Ishikawa (cell line): Measurements from ENCODE around the gene ATP1A2.

Experiments
- CEBPB ChIP-seq: IDR thresholded peaks from 2 replicates; pipeline ENCODE4 v1.6.1; 2012
- CREB1 ChIP-seq: IDR thresholded peaks from 2 replicates; pipeline ENCODE4 v1.6.1; 2012; ENCODE audit warnings: low read depth
- EGR1 ChIP-seq: IDR thresholded peaks from 2 replicates; pipeline ENCODE4 v1.6.1; 2012
- EP300 ChIP-seq: IDR thresholded peaks from 2 replicates; pipeline ENCODE4 v1.6.1; 2012; ENCODE audit warnings: borderline replicate concordance
- FOXM1 ChIP-seq: IDR thresholded peaks from 2 replicates; pipeline ENCODE4 v1.6.1; 2012; ENCODE audit warnings: low read depth, borderline replicate concordance
- MAX ChIP-seq: IDR thresholded peaks from 2 replicates; pipeline ENCODE4 v1.6.1; 2012
- NFIC ChIP-seq: IDR thresholded peaks from 2 replicates; pipeline ENCODE4 v1.6.1; 2012
- RAD21 ChIP-seq: IDR thresholded peaks from 2 replicates; pipeline ENCODE4 v1.6.1; 2012; ENCODE audit warnings: low read depth
- REST ChIP-seq: IDR thresholded peaks from 2 replicates; pipeline ENCODE4 v1.6.1; 2012; ENCODE audit warnings: low read depth, mild to moderate bottlenecking
- TAF1 ChIP-seq: IDR thresholded peaks from 2 replicates; pipeline ENCODE4 v1.6.1; 2012; ENCODE audit warnings: low read depth, mild to moderate bottlenecking
- TCF12 ChIP-seq: IDR thresholded peaks from 2 replicates; pipeline ENCODE4 v1.6.1; 2012; ENCODE audit warnings: low read depth
- TEAD4 ChIP-seq: IDR thresholded peaks from 2 replicates; pipeline ENCODE4 v1.6.1; 2012
- USF1 ChIP-seq: IDR thresholded peaks from 2 replicates; pipeline ENCODE4 v1.6.1; 2012
- YY1 ChIP-seq: IDR thresholded peaks from 2 replicates; pipeline ENCODE4 v1.6.1; 2012; ENCODE audit warnings: low read depth
- ZBTB7A ChIP-seq: IDR thresholded peaks from 2 replicates; pipeline ENCODE4 v1.6.1; 2012; ENCODE audit warnings: low read depth

Gene ATP1A2

GRCh38 chr1:160179336-160179735 is 63.8 kb downstream of the ATP1A2 start:
- TF ChIP-seq REST: no peak
- no peak for TF ChIP-seq YY1
- TF ChIP-seq NFIC: no peak
- TF ChIP-seq MAX: no peak
- no peak for TF ChIP-seq USF1

- no peak for TF ChIP-seq NFIC
- TF ChIP-seq EGR1: no peak
- TF ChIP-seq ZBTB7A: no peak
- TF ChIP-seq CEBPB: no peak
- no peak for TF ChIP-seq TCF12
- TF ChIP-seq TAF1: no peak
- TF ChIP-seq MAX: no peak
- TF ChIP-seq USF1: no peak
- TF ChIP-seq EP300: no peak
- TF ChIP-seq RAD21: no peak
- TF ChIP-seq TEAD4: no peak
- no peak for TF ChIP-seq YY1
These were observed 70.7 kb downstream of the ATP1A2 start for GRCh38 chr1:160186246-160186645.

- no peak for TF ChIP-seq TEAD4
- no peak for TF ChIP-seq EP300
- TF ChIP-seq TCF12: no peak
- no peak for TF ChIP-seq TAF1
- TF ChIP-seq YY1: no peak
- no peak for TF ChIP-seq ZBTB7A
- TF ChIP-seq CREB1: no peak
- TF ChIP-seq MAX: no peak
- no peak for TF ChIP-seq CEBPB
These were observed 71.2 kb downstream of the ATP1A2 start for GRCh38 chr1:160186729-160187128.

GRCh38 chr1:160187407-160187806 is 71.8 kb downstream of the ATP1A2 start:
- TF ChIP-seq ZBTB7A (no peak), NFIC (no peak), TEAD4 (no peak), EP300 (no peak), CREB1 (no peak), TAF1 (no peak), REST (no peak), TCF12 (no peak), MAX (no peak), USF1 (no peak), CEBPB (no peak), EGR1 (no peak), YY1 (no peak), FOXM1 (no peak)

- TF ChIP-seq ZBTB7A (no peak), REST (no peak), CREB1 (no peak)
These were observed 72.8 kb downstream of the ATP1A2 start for GRCh38 chr1:160188341-160188740.
